H1 (cell line): ENCODE measurements around the gene FXN. TPM values are rescaled to one million over a fixed set of nuclear protein-coding genes. Genes with fewer than 3 reads are reported as not detected.

Experiments
- CTCF ChIA-PET: fragments of 300-600 bp; sonication (Branson Sonifier 250); formaldehyde crosslinking; loops from one replicate; lab custom pipeline; 2021; ENCODE audit not compliant: partially characterized antibody; lab: Charles Lee
- POLR2A ChIA-PET: fragments of 300-600 bp; sonication (Branson Sonifier 250); formaldehyde crosslinking; loops from one replicate; lab custom pipeline; 2021; ENCODE audit warnings: inconsistent platforms; ENCODE audit not compliant: partially characterized antibody; lab: Charles Lee
- DNase-seq, 2 experiments: peaks; one replicate each; pipeline versions ENCODE4 v3.0.0 to v3.0.0-alpha.2; 2010 to 2022; ENCODE audit warnings: low spot score in 2 of 2, low read depth in 1 of 2, mixed read lengths in 1 of 2
- FAIRE-seq: peaks from 2 replicates; lab custom pipeline; 2011; peaks lifted over from hg19 to GRCh38; lab: Jason Lieb, UNC
- H2AFZ ChIP-seq: 2 replicates; pipeline ENCODE4 v1.8.1; 2012; ENCODE audit warnings: low read length, inconsistent platforms
- H2AK5ac ChIP-seq: 2 replicates; pipeline ENCODE4 v1.6.1; 2013; ENCODE audit warnings: low read depth, low read length
- H2BK120ac ChIP-seq: replicated peaks from 2 replicates; pipeline ENCODE3; 2013; ENCODE audit warnings: low read depth, low read length, inconsistent platforms
- H2BK12ac ChIP-seq: 2 replicates; pipeline ENCODE4 v1.6.1; 2013; ENCODE audit warnings: low read depth, low read length
- H2BK15ac ChIP-seq: 2 replicates; pipeline ENCODE4 v1.6.1; 2013; ENCODE audit warnings: low read length
- H2BK20ac ChIP-seq: 2 replicates; pipeline ENCODE4 v1.6.1; 2013; ENCODE audit warnings: low read length
- H2BK5ac ChIP-seq: 2 replicates; pipeline ENCODE4 v1.6.1; 2013; ENCODE audit warnings: low read depth, low read length
- H3K14ac ChIP-seq: 2 replicates; pipeline ENCODE4 v1.6.1; 2013; ENCODE audit warnings: inconsistent platforms; ENCODE audit not compliant: insufficient read length
- H3K18ac ChIP-seq: 2 replicates; pipeline ENCODE4 v1.6.1; 2013; ENCODE audit warnings: low read length; ENCODE audit errors: extremely low read depth
- H3K23ac ChIP-seq: 2 replicates; pipeline ENCODE4 v1.6.1; 2013; ENCODE audit warnings: inconsistent platforms; ENCODE audit not compliant: insufficient read length
- H3K23me2 ChIP-seq: 2 replicates; pipeline ENCODE4 v1.6.1; 2013; ENCODE audit warnings: low read depth, low read length
- H3K27ac ChIP-seq: 2 replicates; pipeline ENCODE4 v1.6.1; 2011; ENCODE audit warnings: low read depth, low read length, inconsistent platforms
- H3K27me3 ChIP-seq, 4 experiments: replicated peaks in 1 of 4; 1 replicate in 1 of 4; 2 replicates in 3 of 4; pipeline versions ENCODE4 v1.6.1 to v1.8.1; 2011 to 2013; ENCODE audit warnings: low read length in 3 of 4, mild to moderate bottlenecking in 3 of 4, inconsistent platforms in 2 of 4, mixed read lengths in 2 of 4, moderate library complexity in 1 of 4; ENCODE audit not compliant: control insufficient read depth in 3 of 4, insufficient read depth in 3 of 4; ENCODE audit errors: extremely low read depth in 1 of 4
- H3K36me3 ChIP-seq, 4 experiments: 2 replicates each; pipeline versions ENCODE4 v1.6.1 to v1.8.1; 2011 to 2013; ENCODE audit warnings: mild to moderate bottlenecking in 4 of 4, low read length in 3 of 4, moderate library complexity in 2 of 4, control low read depth in 1 of 4, inconsistent platforms in 1 of 4; ENCODE audit not compliant: insufficient read depth in 4 of 4, control insufficient read depth in 2 of 4
- H3K4ac ChIP-seq: replicated peaks from 2 replicates; pipeline ENCODE3; 2013; ENCODE audit warnings: low read length, low read depth, mixed read lengths, inconsistent platforms; ENCODE audit not compliant: insufficient read length
- H3K4me1 ChIP-seq, 4 experiments: replicated peaks in 1 of 4; 1 replicate in 1 of 4; 2 replicates in 3 of 4; pipeline versions ENCODE4 v1.6.1 to v1.8.1; 2011 to 2013; ENCODE audit warnings: low read length in 3 of 4, inconsistent platforms in 2 of 4, mixed read lengths in 1 of 4; ENCODE audit not compliant: insufficient read depth in 4 of 4, control insufficient read depth in 3 of 4
- H3K4me2 ChIP-seq, 2 experiments: 2 replicates each; pipeline versions ENCODE4 v1.6.1 to v1.8.1; 2011 to 2013; ENCODE audit warnings: low read depth in 2 of 2, low read length in 2 of 2, control low read depth in 1 of 2, inconsistent platforms in 1 of 2, mild to moderate bottlenecking in 1 of 2; ENCODE audit not compliant: insufficient read depth in 1 of 2
- H3K4me3 ChIP-seq, 4 experiments: fragments of 200-600, 300-600 bp in 1 of 4; sonication (generic), shearing (Covaris generic), sonication (Bioruptor Twin) in 1 of 4; 2 replicates each; pipeline versions ENCODE4 v1.5.1 to v1.8.1; 2011 to 2016; ENCODE audit warnings: low read length in 4 of 4, low read depth in 3 of 4, control low read depth in 2 of 4, inconsistent platforms in 2 of 4, mild to moderate bottlenecking in 2 of 4, mixed read lengths in 1 of 4, moderate library complexity in 1 of 4; ENCODE audit not compliant: insufficient read depth in 2 of 4; ENCODE audit errors: extremely low read depth in 1 of 4
- H3K56ac ChIP-seq: replicated peaks from 2 replicates; pipeline ENCODE3; 2013; ENCODE audit warnings: low read depth, mild to moderate bottlenecking, mixed read lengths, low read length, inconsistent platforms; ENCODE audit not compliant: insufficient read length
- H3K79me1 ChIP-seq: 2 replicates; pipeline ENCODE4 v1.6.1; 2013; ENCODE audit warnings: low read depth, low read length, control low read depth
- H3K79me2 ChIP-seq, 2 experiments: 2 replicates each; pipeline versions ENCODE4 v1.6.1 to v1.8.1; 2012 to 2013; ENCODE audit warnings: low read length in 2 of 2, mild to moderate bottlenecking in 2 of 2, inconsistent platforms in 1 of 2; ENCODE audit not compliant: insufficient read depth in 2 of 2, control insufficient read depth in 1 of 2
- H3K9ac ChIP-seq, 4 experiments: replicated peaks in 1 of 4; 1 replicate in 1 of 4; 2 replicates in 3 of 4; pipeline versions ENCODE4 v1.6.1 to v1.8.1; 2011 to 2013; ENCODE audit warnings: low read depth in 3 of 4, low read length in 3 of 4, control low read depth in 2 of 4, mild to moderate bottlenecking in 2 of 4, moderate library complexity in 2 of 4, inconsistent platforms in 1 of 4; ENCODE audit errors: extremely low read depth in 1 of 4
- H3K9me3 ChIP-seq, 2 experiments: 2 replicates each; pipeline versions ENCODE4 v1.6.1 to v1.8.1; 2012 to 2013; ENCODE audit warnings: mild to moderate bottlenecking in 2 of 2, moderate library complexity in 2 of 2, control low read depth in 1 of 2, inconsistent platforms in 1 of 2, low read depth in 1 of 2, low read length in 1 of 2, mixed read lengths in 1 of 2; ENCODE audit not compliant: insufficient read depth in 2 of 2
- H4K20me1 ChIP-seq, 2 experiments: replicated peaks in 1 of 2; 2 replicates each; pipeline versions ENCODE3 to v1.8.1; 2011 to 2013; ENCODE audit warnings: inconsistent platforms in 2 of 2, low read length in 2 of 2, mild to moderate bottlenecking in 1 of 2; ENCODE audit not compliant: insufficient read depth in 2 of 2, control insufficient read depth in 1 of 2
- H4K5ac ChIP-seq: 2 replicates; pipeline ENCODE4 v1.6.1; 2013; ENCODE audit warnings: low read length, low read depth, mixed read lengths, inconsistent platforms; ENCODE audit not compliant: insufficient read length
- H4K8ac ChIP-seq: 2 replicates; pipeline ENCODE4 v1.8.0; 2013; ENCODE audit warnings: mild to moderate bottlenecking, moderate library complexity, low read length, inconsistent platforms; ENCODE audit not compliant: insufficient read depth; ENCODE audit errors: extremely low read depth
- H4K91ac ChIP-seq: replicated peaks from 2 replicates; pipeline ENCODE3; 2013; ENCODE audit warnings: low read length, mixed read lengths, inconsistent platforms; ENCODE audit not compliant: insufficient read length
- SAP30 ChIP-seq: fragments of 300-600 bp; sonication (generic); IDR thresholded peaks from 2 replicates; pipeline ENCODE4 v1.7.1; 2012; ENCODE audit warnings: low read length, moderate library complexity, mild to moderate bottlenecking, inconsistent platforms; ENCODE audit not compliant: insufficient read depth, insufficient replicate concordance
- YY1 ChIP-seq: IDR thresholded peaks from 2 replicates; pipeline ENCODE4 v1.6.1; 2011; ENCODE audit warnings: low read depth, mild to moderate bottlenecking, low read length
- WGBS, 2 experiments: shearing (Covaris generic) in 1 of 2; methylation state at CpG; one replicate each; pipeline versions ENCODE4 v1.1.6 to v1.1.7; 2013 to 2015; ENCODE audit warnings: low lambda C conversion rate in 2 of 2, mixed read lengths in 2 of 2, inconsistent platforms in 1 of 2, low coverage in 1 of 2, missing lambda C conversion rate in 1 of 2; ENCODE audit not compliant: insufficient replicate concordance in 2 of 2, insufficient coverage in 1 of 2, insufficient read length in 1 of 2; ENCODE audit errors: extremely low coverage in 1 of 2, missing lambda C conversion rate in 1 of 2; 5-methylcytosine and 5-hydroxymethylcytosine counted together
- polyA plus RNA-seq, 7 experiments: library from polyadenylated mRNA; depleted of rRNA in 3 of 7; stranded (reverse) in 5 of 7; unstranded in 2 of 7; fragments of >200 nt in 5 of 7; fragments of 200-250 nt in 2 of 7; gene quantifications; 1 replicate in 5 of 7; 2 replicates in 1 of 7; 4 replicates in 1 of 7; pipeline versions ENCODE4 v1.2.1 to v1.2.3, GENCODE V29; 2011 to 2013; ENCODE audit warnings: missing spikeins in 2 of 7, mixed read lengths in 2 of 7
- total RNA-seq: library from RNA; stranded (reverse); fragmentation: NEBNext Ultra II Directional; extraction: Animal tissue kit (Norgen Biotek cat#: 25700); gene quantifications from 2 replicates; pipeline ENCODE4 v1.2.1, GENCODE V29; 2021

FXN gene
- total and polyA plus RNA-seq, 2 of the 8 experiments (the other 6 are each of a cell fraction or from before 2014, with no cell fraction given), result 34.2 to 37.5 TPM

GRCh38 chr9:69018737-69019136, 16.8 kb upstream of the FXN start:
- Histone ChIP-seq H3K36me3 (no peaks in the 10 kb centered on the region), H2BK15ac (no peak overlapping the region), H3K23ac (no peak overlapping the region), H2AK5ac (no peak overlapping the region), H4K91ac (no peak overlapping the region), H3K4me3 (no peak overlapping the region), H3K9ac (no peak overlapping the region), H3K18ac (no peak overlapping the region), H4K5ac (no peak overlapping the region), H3K23me2 (no peaks in the 10 kb centered on the region), H2BK20ac (no peak overlapping the region), H3K79me2 (no peaks in the 10 kb centered on the region), H2BK5ac (no peak overlapping the region), H3K4ac (no peak overlapping the region), H3K27ac (no peak overlapping the region), H3K4me2 (no peak overlapping the region), H3K79me1 (no peaks in the 10 kb centered on the region), H3K27me3 (no peaks in the 10 kb centered on the region; a peak in 2 of 7 replicates), H3K56ac (no peak overlapping the region), H4K8ac (no peak overlapping the region), H4K20me1 (no peaks in the 10 kb centered on the region), H3K4me1 (peaks cover 0 to 11% (median 3%) of the 10 kb centered on the region in 4 experiments; a peak in 4 of 7 replicates), H2BK12ac (no peak overlapping the region)
- DNase-seq (no peak), FAIRE-seq (no peak)
- POLR2A ChIA-PET, result no interaction called here
- TF ChIP-seq YY1, result no peak
- no peak for TF ChIP-seq SAP30
- TF ChIP-seq, all 59 proteins: peak for 0
- H3K9me3 ChIP-seq, result peaks cover 0 to 2% of the 10 kb centered on the region in 2 experiments; a peak in 1 of 4 replicates
- 73% methylated on average over 5 of the region's 5 CpGs; no CpG with 5 or more reads in 1 of the 2 experiments for WGBS, 2 experiments
- no peak overlapping the region for H2AFZ ChIP-seq
- CTCF ChIA-PET, result interaction anchor here (0.6 to 2.1 kb wide), 3 partner anchors 14 to 436 kb away, joined by 3 to 5 read pairs (median 3); no protein-coding TSS in a partner anchor
- no peak overlapping the region for H2BK120ac ChIP-seq
- H3K14ac ChIP-seq, result no peak overlapping the region
